Erythroblast (primary cell): ENCODE measurements around the gene LMTK3.

Source experiments
- GATA1 ChIP-seq: IDR thresholded peaks from 2 replicates; pipeline ENCODE4 v1.6.1; 2011; ENCODE audit warnings: low read depth, mild to moderate bottlenecking, control low read depth, low read length, moderate library complexity
- POLR2A ChIP-seq: IDR thresholded peaks from 2 replicates; pipeline ENCODE4 v1.6.1; 2011; ENCODE audit warnings: mild to moderate bottlenecking, low read length

DNA sequence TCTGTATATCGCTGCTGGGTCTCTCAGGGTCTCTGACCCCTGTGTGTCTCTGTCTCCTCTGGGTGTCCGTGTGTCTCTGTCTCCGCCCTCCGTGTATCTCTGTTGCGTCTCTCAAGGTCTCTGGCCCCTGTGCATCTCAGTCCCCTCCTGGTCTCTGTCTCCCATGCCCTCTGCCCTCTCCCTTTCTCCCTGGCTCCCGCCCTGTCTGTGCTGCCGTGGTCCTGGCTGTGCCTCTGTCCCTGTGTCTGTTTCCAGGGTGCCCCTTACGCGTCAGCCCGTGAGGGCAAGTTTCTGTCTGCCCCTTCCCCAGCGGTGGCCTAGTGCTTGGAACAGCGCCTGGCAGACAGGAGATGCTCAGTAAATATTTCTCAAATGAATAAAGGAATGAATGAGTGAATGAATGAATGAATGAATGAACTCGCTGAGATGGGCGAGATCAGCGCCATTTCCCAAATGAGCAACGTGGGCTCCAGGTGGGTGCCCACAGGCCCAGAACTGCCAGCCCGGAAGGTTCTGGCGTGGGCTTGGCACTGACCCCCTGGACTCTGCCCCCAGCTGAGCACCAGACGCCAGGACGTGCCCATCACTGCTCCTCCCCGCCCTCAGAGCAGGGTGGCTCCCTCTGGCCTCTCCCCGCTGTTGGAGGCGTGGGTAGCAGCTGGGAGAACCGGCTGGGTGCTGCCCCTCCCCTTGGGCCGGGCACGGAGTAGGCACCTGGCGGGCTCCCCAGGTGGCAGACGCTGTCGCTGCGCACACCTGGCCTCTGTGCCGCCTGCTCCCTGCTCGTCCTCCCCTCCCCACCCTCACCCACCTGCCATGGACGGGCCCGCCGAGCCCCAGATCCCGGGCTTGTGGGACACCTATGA is 40.0 kb upstream of the LMTK3 start, which contains the start of gene SULT2B1:
- TF ChIP-seq POLR2A (no peak), GATA1 (no peak)
